ELR (cell line): ENCODE measurements around the gene EHD2.
"Not testable (repeated sequence)": the region's sequence is repeated elsewhere in the genome, so short reads cannot be mapped to it uniquely, and the experiment has no call there.

Source experiments
- DNase-seq: peaks from one replicate; pipeline ENCODE4 v3.0.0-alpha.2; 2015; ENCODE audit warnings: low read depth

The EHD2 gene

DNA sequence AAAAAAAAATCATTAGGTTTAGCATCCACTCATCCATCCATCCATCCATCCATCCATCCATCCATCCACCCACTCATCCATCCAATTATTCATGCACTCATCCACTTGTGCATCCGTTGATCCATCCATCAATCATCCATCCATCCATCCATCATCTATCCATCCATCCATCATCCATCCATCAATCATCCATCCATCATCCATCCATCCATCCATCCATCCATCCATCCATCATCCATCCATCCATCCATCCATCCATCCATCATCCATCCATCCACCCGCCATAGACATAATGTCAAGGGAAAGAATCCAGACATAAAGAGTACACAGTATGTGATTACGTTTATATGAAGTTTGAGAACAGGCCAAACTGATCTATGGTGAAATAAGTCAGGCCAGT is 56.3 kb downstream of the EHD2 start:
- no peak for DNase-seq

DNA sequence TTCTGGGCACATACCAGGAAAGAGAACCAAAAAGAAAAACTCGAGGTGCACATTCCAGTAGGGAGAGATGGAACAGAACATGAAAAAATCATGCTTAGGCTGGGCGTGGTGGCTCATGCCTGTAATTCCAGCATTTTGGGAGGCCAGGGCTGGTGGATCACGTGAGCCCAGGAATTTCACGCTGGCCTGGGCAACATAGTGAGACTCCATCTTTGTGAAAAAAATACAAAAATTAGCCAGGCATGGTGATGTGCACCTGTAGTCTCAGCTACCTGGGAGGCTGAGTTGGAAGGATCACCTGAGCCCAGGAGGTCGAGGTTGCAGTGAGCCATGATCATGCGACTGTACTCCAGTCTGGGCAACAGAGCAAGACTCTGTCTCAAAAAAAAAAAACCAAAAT is 58.1 kb downstream of the EHD2 start:
- not testable (repeated sequence) for DNase-seq

DNA sequence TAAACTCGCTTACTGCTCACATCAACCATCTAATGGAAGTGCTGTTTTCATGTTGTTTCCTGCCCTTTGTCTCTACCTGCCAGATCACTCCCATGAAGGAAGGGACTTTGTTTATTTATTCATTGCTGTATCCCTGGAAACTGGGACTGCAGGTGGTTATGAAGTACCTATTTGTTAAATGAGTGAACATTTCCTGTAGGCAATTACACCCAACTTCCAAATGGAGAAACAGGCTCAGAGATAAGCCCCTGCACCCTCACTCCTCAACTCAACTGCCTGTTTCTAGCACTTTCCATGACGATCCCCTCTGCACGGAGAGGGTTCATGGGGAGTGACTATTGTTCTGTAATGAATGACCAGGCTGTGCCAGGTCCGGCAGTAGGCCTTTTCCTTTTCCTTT is 63.3 kb downstream of the EHD2 start:
- no peak for DNase-seq

DNA sequence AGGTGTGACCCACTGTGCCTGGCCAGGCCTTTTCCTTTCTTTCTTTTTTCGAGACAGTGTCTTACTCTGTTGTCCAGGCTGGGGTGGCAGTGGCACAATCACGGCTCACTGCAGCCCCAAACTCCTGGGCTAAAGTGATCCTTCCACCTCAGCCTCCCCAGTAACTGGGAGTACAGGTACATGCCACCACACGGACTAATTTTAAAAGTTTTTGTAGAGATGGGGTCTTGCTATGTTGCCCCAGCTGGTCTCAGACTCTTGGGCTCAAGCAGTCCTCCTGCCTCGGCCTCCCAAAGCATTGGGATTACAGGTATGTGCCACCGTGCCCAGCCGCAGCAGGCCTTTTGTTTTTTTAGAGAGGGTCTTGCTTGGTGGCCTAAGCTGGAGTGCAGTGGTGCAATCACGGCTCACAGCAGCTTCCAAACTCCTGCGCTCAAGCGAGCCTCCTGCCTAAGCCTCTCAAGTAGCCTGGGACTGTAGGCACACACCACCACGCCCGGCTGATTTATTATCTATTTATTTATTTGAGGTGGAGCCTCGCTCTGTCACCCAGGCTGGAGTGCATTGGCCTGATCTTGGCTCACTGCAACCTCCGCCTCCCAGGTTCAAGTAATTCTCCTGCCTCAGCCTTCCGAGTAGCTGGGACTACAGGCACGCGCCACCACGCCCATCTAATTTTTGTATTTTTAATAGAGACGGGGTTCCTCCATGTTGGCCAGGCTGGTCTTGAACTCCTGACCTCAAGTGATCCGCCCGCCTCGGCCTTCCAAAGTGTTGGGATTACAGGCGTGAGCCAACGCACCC is 64.2 kb downstream of the EHD2 start:
- DNase-seq: not testable (repeated sequence)

DNA sequence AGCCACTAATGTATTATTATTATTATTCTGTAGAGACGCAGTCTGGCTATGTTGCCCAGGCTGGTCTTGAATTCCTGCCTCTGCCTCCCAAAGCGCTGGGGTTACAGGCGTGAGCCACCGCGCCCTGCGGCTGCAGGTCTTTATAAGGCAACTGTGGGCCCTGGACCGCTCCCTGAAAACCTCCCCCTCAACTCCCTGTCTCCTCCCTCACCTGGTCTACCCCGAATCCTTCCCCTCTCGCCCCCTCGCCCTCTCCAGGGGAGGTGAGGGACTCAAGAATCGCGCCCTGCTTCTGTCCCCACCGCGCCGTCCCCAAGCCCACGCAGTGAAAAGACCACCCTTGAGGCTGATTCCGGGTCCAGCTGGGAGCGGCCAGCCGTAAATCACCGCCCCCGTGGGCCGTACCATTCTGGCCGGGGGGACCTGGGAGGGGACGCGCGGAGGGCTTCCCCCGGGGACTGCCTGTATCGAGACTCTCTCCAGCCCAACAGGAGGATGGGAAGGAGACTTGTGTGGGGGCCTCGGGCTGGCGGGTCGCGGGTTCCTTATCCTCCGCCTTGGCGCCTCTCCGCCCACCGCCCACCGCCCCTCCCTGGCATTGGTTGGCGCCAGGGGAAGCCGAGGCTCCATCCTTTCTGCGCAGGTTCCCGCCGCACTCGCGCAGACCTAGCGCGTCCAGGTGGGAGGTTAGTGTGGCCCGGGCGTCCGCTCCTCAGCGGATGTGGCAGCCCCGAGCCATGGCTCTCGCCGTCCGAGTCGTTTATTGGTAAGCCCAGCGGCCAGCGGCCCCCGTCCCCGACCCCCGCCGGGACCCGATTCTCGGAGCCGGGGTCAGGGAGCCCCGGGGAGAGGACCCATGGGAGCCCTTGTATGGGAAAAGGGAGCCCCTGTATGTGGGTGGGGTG is 65.1 kb downstream of the EHD2 start, which contains the start of gene SELENOW:
Gene SELENOW, plus strand, starts transcription at position 655 of the 905 bp plus-strand sequence. Its CDS starts 83 bp downstream, at position 738.
- DNase-seq: peak; percentile 72

DNA sequence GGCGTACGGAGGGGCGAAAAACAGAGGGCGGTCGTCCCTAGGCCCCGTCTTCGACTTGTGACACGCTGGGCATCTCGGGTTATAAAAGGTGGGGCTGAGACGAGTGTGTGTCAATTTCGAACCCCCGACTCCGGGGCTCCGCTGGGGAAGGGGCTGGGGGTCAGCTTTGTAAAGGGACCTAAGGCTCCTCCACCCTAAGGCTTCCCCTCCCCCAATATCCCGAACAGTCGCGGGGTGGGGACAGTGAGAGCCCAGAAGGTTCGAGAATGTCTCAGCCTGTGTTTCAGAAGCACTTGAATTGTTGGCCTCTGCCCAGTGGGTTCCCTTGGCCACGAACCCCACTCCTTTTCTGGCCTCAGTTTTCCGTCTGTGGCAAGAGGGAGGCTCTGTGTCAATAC is 65.7 kb downstream of the EHD2 start:
- DNase-seq: peak; percentile 26

DNA sequence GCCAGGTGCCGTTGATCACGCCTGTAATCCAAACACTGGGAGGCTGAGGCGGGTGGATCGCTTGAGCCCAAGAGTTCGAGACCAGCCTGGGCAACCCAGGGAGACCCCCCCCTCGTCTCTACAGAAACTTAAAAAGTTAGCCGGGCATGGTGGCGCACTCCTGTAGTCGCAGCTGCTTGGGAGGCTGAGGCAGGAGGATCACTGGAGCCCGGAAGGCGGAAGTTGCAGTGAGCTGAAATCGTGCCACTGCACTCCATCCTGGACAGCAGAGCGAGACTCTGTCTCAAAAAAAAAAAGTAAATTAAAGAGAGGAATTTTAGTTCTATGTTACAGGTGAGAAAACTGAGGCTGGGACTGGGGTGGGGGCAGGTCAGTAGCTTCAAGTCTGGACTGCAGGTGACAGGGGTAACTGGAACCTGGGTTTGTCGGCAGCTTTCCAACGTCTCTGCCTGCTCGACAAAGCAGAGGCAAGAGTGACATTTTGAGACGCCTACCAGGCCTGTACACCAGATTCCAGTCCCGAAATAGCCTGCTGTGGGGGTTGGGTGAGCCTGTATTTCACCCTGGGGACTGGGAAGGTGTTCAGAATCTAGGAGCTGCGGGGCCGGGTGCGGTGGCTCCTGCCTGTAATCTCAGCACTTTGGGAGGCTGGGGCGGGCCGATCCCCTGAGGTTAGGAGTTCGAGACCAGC is 66.4 kb downstream of the EHD2 start:
- DNase-seq: no peak

DNA sequence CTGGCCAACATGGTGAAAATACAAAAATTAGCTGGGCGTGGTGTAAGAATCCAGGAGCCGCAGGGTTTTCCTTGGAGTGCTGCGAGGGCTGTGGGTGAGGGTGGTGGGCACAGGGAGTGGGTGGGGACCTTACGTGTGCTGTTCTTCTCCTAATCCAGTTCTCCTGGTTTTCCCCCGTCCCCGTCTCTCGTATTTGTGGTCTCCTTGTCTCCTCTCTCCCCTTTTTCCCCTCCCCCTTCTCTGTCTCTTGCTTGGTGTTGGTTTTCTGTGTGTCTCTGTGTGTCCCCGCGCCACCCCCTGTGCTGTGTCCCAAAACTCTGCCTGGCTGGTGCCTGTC is 67.0 kb downstream of the EHD2 start:
- no peak for DNase-seq

DNA sequence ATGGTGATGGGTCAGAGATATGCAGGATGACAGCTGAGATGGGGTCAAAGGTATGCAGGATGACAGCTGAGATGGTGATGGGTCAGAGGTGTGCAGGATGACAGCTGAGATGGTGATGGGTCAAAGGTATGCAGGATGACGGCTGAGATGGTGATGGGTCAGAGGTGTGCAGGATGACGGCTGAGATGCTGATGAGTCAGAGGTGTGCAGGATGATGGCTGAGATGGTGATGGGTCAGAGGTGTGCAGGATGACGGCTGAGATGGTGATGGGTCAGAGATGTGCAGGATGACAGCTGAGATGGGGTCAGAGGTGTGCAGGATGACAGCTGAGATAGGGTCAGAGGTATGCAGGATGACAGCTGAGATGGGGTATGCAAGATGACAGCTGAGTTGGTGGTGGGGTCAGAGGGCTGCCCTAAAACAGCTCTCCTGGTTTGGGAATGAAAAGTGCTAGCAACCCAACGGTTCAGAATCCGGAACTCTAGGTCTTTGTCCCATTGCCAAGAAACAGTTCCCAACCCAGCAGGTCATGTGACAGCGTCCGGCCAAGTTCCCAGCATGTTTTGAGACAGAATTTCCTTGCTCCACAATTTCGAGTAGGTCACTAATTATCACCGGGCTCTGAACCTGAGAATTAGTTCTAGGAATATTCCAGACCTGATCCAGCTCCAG is 68.5 kb downstream of the EHD2 start:
- DNase-seq: no peak

DNA sequence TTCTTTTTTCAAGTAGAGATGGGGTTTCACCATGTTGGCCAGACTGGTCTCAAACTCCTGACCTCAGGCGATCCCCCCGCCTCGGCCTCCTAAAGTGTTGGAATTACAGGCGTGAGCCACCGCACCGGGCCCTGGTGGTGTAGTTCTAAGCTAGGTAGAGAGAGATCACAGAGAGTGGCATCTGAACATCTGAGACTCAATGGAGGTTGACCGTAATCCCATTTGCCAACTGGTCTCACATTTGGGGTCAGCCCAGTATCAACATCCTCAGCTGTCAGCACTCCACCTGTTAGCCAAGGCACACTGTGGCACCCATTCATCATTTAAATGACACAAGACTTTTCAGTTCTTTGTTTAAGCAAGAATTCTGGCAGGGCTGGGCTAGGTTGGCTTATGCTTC is 73.3 kb downstream of the EHD2 start:
- no peak for DNase-seq

DNA sequence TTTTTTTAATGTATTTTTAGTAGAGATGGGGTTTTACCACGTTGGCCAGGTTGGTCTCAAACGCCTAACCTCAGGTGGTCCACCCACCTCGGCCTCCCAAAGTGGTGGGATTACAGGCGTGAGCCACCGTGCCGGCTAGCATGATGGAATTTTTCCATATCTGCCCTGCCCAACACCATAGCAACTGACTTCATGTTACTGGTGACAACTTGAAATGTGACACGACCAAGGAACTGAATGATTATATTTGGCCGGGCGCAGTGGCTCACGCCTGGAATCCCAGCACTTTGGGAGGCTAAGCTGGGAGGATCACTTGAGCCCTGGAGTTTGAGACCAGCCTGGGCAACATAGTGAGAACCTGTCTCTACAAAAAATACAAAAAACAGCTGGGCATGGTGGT is 74.1 kb downstream of the EHD2 start:
- not testable (repeated sequence) for DNase-seq

DNA sequence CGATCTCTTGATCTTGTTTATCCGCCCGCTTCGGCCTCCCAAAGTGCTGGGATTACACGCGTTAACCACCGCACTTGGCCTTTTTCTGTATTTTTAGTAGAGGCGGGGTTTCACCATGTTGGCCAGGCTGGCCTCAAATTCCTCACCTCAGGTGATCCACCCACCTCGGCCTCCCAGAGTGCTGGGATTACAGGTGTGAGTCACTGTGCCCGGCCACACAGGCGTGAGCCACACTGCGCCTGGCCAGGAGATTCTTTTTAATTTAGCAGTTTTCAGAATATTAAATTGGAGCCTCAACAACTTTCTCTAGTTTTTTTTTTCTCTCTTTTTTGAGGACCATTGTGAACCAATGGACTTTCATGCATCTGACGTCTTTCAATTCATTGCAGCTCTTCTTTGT is 76.6 kb downstream of the EHD2 start:
- DNase-seq: not testable (repeated sequence)

DNA sequence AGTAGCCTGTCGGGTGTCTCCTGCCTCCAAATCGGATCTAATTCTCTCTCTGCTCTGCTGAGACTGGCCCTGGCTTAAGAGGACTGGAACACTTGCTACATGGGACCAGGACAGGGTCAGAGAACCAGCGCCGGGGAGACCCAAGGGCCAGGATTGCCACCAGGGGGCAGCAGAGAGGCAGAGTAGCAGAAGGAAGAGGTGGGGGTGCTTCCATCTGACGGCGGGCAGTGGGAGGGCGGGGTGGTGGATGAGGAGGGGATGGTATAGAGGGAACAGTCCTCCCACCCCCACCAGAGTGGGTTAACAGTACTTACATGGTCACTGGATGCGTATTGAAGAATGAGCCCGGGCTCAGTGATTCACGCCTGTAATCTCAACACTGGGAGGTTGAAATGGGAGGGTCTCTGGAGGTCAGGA is 77.2 kb downstream of the EHD2 start:
- peak; percentile 76 for DNase-seq

DNA sequence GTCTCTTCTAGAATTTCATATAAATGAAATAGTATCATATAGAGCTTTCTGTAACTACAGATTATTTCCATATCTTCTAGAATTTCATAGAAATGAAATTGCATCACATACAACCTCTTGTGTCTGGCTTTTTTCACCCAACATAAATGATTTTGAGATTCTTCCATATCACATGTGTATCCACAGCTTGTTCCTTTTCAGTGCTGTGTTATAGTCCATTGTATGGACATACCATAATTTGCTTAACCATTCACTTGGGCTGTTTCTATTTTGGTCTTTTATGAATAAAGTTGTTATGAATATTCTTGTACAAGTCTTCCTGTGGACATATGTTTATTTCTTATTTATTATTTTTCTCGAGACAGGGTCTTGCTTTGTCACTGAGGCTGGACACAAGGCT is 79.4 kb downstream of the EHD2 start:
- no peak for DNase-seq
